PFSK-1 (cell line): ENCODE results near the gene SPTLC2.

ENCODE experiments used
- FOXP2 ChIP-seq: optimal IDR thresholded peaks from 2 replicates; pipeline ENCODE3; 2011; ENCODE audit warnings: borderline replicate concordance, control low read depth, inconsistent platforms; ENCODE audit not compliant: insufficient read depth; ENCODE audit errors: extremely low read length, extremely low read depth
- POLR2AphosphoS5 ChIP-seq: IDR thresholded peaks from 2 replicates; pipeline ENCODE4 v1.6.1; 2012; ENCODE audit warnings: low read depth, mild to moderate bottlenecking, control low read depth, low read length, moderate library complexity
- REST ChIP-seq, 2 experiments: IDR thresholded peaks; 2 replicates each; pipeline versions ENCODE4 v1.6.1 to v1.8.0; 2011 to 2012; ENCODE audit warnings: low read depth in 2 of 2, low read length in 2 of 2, control low read depth in 1 of 2, inconsistent platforms in 1 of 2, mild to moderate bottlenecking in 1 of 2, moderate library complexity in 1 of 2; ENCODE audit not compliant: insufficient read depth in 1 of 2
- SIN3A ChIP-seq: IDR thresholded peaks from 2 replicates; pipeline ENCODE4 v1.6.1; 2012; ENCODE audit warnings: mild to moderate bottlenecking, low read length, moderate library complexity, borderline replicate concordance; ENCODE audit not compliant: insufficient read depth
- TAF1 ChIP-seq: IDR thresholded peaks from 2 replicates; pipeline ENCODE4 v1.6.1; 2012; ENCODE audit warnings: low read length, control low read depth, borderline replicate concordance; ENCODE audit not compliant: insufficient read depth

The SPTLC2 gene

GRCh38 chr14:77610553-77610952, 5.9 kb downstream of the SPTLC2 start:
- TF ChIP-seq FOXP2 (no peak), SIN3A (no peak), TAF1 (no peak), REST (IDR thresholded peaks at IDR 0.05; ENCODE audit: insufficient read depth in 1 of 2, low read depth in 2 of 2, low read length in 2 of 2) (no peak), POLR2AphosphoS5 (no peak)

- TF ChIP-seq SIN3A (no peak), POLR2AphosphoS5 (no peak), REST (IDR thresholded peaks at IDR 0.05; ENCODE audit: insufficient read depth in 1 of 2, low read depth in 2 of 2, low read length in 2 of 2) (no peak), TAF1 (no peak), FOXP2 (no peak)
Measured at GRCh38 chr14:77609922-77610321, 6.5 kb downstream of the SPTLC2 start.

GRCh38 chr14:77607741-77608302, 8.6 kb downstream of the SPTLC2 start:
- TF ChIP-seq TAF1 (no peak), FOXP2 (no peak)

GRCh38 chr14:77605392-77605972, 11.0 kb downstream of the SPTLC2 start:
- TF ChIP-seq POLR2AphosphoS5 (no peak), FOXP2 (no peak), SIN3A (no peak), TAF1 (no peak), REST (IDR thresholded peaks at IDR 0.05; ENCODE audit: insufficient read depth in 1 of 2, low read depth in 2 of 2, low read length in 2 of 2) (no peak)

GRCh38 chr14:77603654-77604255, 12.7 kb downstream of the SPTLC2 start:
- TF ChIP-seq FOXP2 = no peak
- TF ChIP-seq POLR2AphosphoS5 = no peak
- no peak for TF ChIP-seq TAF1
- TF ChIP-seq SIN3A = no peak
- no peak for TF ChIP-seq REST (IDR thresholded peaks at IDR 0.05; ENCODE audit: insufficient read depth in 1 of 2, low read depth in 2 of 2, low read length in 2 of 2)
